VCaP (cell line): ENCODE results near the gene C16orf82.

Experiments used
- H3K27ac ChIP-seq: fragments of 450-650 bp; 2 replicates; pipeline ENCODE4 v1.5.1; 2017
- CTCF ChIP-seq: fragments of 450-650 bp; conservative IDR thresholded peaks from 2 replicates; pipeline ENCODE4 v1.5.1; 2017; ENCODE audit warnings: mild to moderate bottlenecking, moderate library complexity

Gene C16orf82

DNA sequence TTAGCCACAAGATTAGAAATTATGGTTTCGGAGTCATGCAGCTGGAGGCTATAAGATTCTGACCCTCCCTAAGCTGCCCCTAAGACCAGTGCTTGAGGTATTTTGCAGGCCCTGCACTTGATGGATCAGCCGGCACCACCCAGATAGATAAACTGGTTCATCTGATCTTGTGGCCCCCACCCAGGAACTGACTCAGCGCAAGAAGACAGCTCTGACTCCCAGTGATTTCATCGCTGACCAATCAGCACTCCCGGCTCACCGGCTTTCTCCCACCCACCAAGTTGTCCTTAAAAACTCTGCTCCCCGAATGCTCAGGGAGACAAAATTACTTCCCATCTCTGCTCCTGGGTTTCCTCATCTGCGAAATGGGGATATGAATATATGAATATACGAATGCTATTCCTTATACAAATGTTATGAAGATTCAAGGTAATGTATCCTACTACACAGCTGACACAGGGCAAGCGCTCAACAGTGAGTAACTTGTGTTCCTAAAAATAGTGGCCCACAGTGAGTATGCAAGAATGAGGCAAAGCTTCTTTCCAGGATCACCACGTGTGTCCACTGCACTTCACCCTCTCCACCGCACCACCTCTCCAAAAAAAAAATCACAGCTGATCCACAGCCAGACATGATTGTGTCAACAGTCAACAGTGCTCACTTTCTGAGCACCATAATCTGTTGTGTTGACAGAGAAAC, 33.3 kb upstream of the C16orf82 start:
- no peak overlapping the region for H3K27ac ChIP-seq
- TF ChIP-seq CTCF = no peak

DNA sequence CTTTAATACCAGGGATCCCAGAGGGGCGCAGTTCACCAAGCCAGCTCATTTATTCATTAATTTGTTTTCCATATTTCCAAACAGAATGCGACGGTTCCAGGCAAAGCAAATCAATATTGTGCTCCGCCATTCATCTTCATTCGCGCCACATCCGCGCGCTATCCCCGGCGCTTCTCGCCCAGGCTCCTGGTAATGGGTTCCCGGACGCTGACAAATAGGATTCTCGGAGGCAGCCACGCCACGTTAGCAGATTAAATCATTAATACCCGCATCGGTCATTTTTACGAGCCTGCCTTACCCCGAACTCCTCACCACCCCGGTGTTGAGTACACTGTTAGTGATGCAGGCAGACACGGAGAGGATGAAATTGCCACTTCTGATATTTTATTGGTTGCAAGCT, 26.0 kb upstream of the C16orf82 start:
- TF ChIP-seq CTCF = no peak
- H3K27ac ChIP-seq = no peak overlapping the region

GRCh38 chr16:27046958-27047518, 19.7 kb upstream of the C16orf82 start:
- no peak for TF ChIP-seq CTCF
- H3K27ac ChIP-seq = no peak overlapping the region

DNA sequence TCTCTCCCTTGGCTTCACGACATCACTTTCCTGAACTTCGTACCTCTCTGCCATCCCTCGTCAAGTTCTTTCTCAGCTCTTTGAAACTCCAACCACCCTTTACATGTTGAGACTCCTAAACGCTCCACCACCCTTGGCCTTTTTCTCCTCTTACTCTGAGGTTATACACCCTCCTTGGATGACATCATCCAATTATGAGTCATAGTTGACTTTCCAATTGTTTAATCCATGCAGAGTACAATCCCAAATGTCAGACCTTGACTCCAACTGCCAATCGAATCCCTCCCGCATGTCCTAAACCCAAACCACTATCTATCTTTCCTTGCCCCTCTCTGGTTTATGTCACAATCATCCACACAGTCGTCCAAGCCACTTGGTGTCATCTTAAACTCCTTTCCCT, 18.4 kb upstream of the C16orf82 start:
- no peak overlapping the region for H3K27ac ChIP-seq
- no peak for TF ChIP-seq CTCF

- no peak for TF ChIP-seq CTCF
- no peak overlapping the region for H3K27ac ChIP-seq
These were observed 17.6 kb upstream of the C16orf82 start for GRCh38 chr16:27049117-27049516.

- no peak overlapping the region for H3K27ac ChIP-seq
- TF ChIP-seq CTCF = no peak
These were observed 14.7 kb upstream of the C16orf82 start for GRCh38 chr16:27052007-27052406.

DNA sequence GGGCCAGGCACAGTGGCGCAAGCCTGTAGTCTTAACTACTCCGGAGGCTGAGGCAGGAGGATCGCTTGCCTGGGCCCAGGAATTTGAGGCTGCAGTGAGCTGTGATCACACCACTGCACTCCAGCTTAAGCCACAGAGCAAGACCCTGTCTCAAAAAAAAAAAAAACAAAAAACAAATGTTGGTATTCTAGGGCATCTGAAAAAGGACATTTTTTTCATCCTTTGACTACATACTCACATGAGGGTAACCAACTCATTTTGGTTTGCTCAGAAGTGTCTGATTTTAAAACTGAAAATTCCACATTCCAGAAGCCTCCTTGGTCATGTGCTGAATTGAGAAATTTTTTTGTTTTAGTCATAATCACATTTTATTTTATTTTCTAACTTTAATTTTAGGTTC, 12.7 kb upstream of the C16orf82 start:
- TF ChIP-seq CTCF = no peak
- H3K27ac ChIP-seq = no peak overlapping the region
